OCI-LY7 (cell line): ENCODE data around the gene PAK6. TPM values are rescaled to one million over a fixed set of nuclear protein-coding genes. Genes with fewer than 3 reads are reported as not detected.
A peak's percentile ranks its signal among the peaks of the same experiment; 100 is the strongest.

Experiments used
- BruUV-seq: library from RNA; stranded (reverse); fragments of 400-500 nt; replicated peaks from 2 replicates; lab custom pipeline; 2021; lab: Mats Ljungman, UMichigan
- CTCF ChIA-PET: fragments of 300-600 bp; sonication (Branson Sonifier 250); formaldehyde crosslinking; loops from one replicate; lab custom pipeline; 2022; ENCODE audit warnings: antibody characterized with exemption; ENCODE audit not compliant: unreplicated experiment; lab: Charles Lee
- POLR2A ChIA-PET: fragments of 300-600 bp; sonication (Branson Sonifier 250); formaldehyde crosslinking; loops from one replicate; lab custom pipeline; 2022; ENCODE audit warnings: antibody characterized with exemption; lab: Charles Lee
- DNase-seq: peaks from one replicate; pipeline ENCODE4 v3.0.0-alpha.2; 2015; ENCODE audit warnings: low spot score
- H2AFZ ChIP-seq: fragments of 200-600 bp; sonication (generic), shearing (Covaris generic); 2 replicates; pipeline ENCODE4 v1.6.1; 2014; ENCODE audit warnings: mild to moderate bottlenecking, antibody characterized with exemption, low read length, moderate library complexity
- H3K27ac ChIP-seq: fragments of 200-600 bp; sonication (generic); 2 replicates; pipeline ENCODE4 v1.5.1; 2014; ENCODE audit warnings: mixed run types, low read depth, mild to moderate bottlenecking, moderate library complexity, low read length, inconsistent platforms; ENCODE audit not compliant: poor library complexity, severe bottlenecking
- H3K36me3 ChIP-seq: fragments of 200-600 bp; sonication (generic); 2 replicates; pipeline ENCODE4 v1.6.1; 2014; ENCODE audit warnings: mild to moderate bottlenecking, antibody characterized with exemption, low read length, moderate library complexity, mixed read lengths; ENCODE audit not compliant: insufficient read depth
- H3K4me1 ChIP-seq: fragments of 200-600 bp; sonication (generic); 2 replicates; pipeline ENCODE4 v1.5.1; 2014; ENCODE audit warnings: mild to moderate bottlenecking, low read length; ENCODE audit not compliant: insufficient read depth, poor library complexity, severe bottlenecking
- H3K4me2 ChIP-seq: fragments of 200-600 bp; sonication (generic); 2 replicates; pipeline ENCODE4 v1.6.1; 2014; ENCODE audit warnings: mild to moderate bottlenecking, low read length
- H3K4me3 ChIP-seq: fragments of 200-600 bp; sonication (generic); 2 replicates; pipeline ENCODE4 v1.5.1; 2014; ENCODE audit warnings: mild to moderate bottlenecking, low read depth, low read length; ENCODE audit not compliant: poor library complexity, severe bottlenecking
- H3K79me2 ChIP-seq: fragments of 200-600 bp; sonication (generic); 2 replicates; pipeline ENCODE4 v1.6.1; 2016; ENCODE audit warnings: low read depth, mild to moderate bottlenecking, low read length, moderate library complexity, mixed read lengths; ENCODE audit not compliant: insufficient read depth
- H3K9me2 ChIP-seq: fragments of 200-600 bp; sonication (generic); 2 replicates; pipeline ENCODE4 v1.6.1; 2016; ENCODE audit warnings: mild to moderate bottlenecking, low read length, mixed read lengths; ENCODE audit not compliant: insufficient read depth
- H3K9me3 ChIP-seq: fragments of 200-600 bp; sonication (generic); 2 replicates; pipeline ENCODE4 v1.6.1; 2014; ENCODE audit warnings: mild to moderate bottlenecking, mixed run types, low read length, mixed read lengths
- H4K20me1 ChIP-seq: fragments of 200-600 bp; sonication (generic); 2 replicates; pipeline ENCODE4 v1.6.1; 2014; ENCODE audit warnings: mild to moderate bottlenecking, antibody characterized with exemption, low read length, moderate library complexity, mixed read lengths; ENCODE audit not compliant: insufficient read depth
- CTCF ChIP-seq: fragments of 200-600 bp; sonication (generic); conservative IDR thresholded peaks from 2 replicates; pipeline ENCODE4 v1.5.1; 2014; ENCODE audit warnings: mild to moderate bottlenecking, antibody characterized with exemption, low read length, moderate library complexity, mixed read lengths
- EZH2phosphoT487 ChIP-seq: fragments of 200-600 bp; sonication (generic); IDR thresholded peaks from 2 replicates; pipeline ENCODE4 v1.6.1; 2018; ENCODE audit warnings: low read depth, borderline replicate concordance, mild to moderate bottlenecking, mixed run types, antibody characterized with exemption, low read length, moderate library complexity, mixed read lengths
- intact Hi-C: fragments of 100-400 bp; cut with micrococcal nuclease; formaldehyde crosslinking; loops from one replicate; pipeline ENCODE4 v1.10.0; 2022; ENCODE audit not compliant: unreplicated experiment
- total RNA-seq, 2 experiments: library from RNA; depleted of rRNA in 1 of 2; stranded (reverse); fragments of >200 nt in 1 of 2; shearing (Covaris generic) in 1 of 2; gene quantifications; 2 replicates each; pipeline ENCODE4 v1.2.3, GENCODE V29; 2014 to 2022

PAK6 gene
- total RNA-seq, 2 experiments from 2014 or later = 0.03 TPM; not detected in 1

DNA sequence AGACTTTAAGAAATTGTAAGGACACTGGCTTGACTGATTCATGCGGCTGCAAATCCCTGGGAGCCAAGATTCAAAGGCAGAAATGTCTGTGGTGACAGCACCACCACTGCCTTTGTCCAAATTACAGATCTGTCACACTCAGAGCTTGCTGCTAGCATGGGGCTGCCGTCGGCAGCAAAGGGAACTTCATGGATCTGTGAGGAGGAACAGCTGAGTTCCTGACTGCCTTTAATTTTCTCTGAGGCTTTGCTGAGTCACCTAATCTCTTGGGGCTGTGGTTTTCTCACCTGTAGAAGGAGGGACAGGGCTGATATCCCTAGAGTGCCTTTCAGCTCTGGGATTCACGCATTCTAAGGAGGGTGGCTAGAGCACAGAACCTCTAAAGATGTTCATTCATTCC, 4.1 kb upstream of the PAK6 start:
- Histone ChIP-seq H3K9me2 (no peaks in the 10 kb centered on the region), H3K79me2 (no peaks in the 10 kb centered on the region), H3K4me3 (no peak overlapping the region), H3K4me1 (peaks cover 25% of the 10 kb centered on the region), H3K36me3 (peaks cover 32% of the 10 kb centered on the region), H3K4me2 (peak overlapping the region; percentile 13; the same call in 1 of the 2 replicates), H3K27ac (no peak overlapping the region), H4K20me1 (no peaks in the 10 kb centered on the region), H3K9me3 (no peaks in the 10 kb centered on the region), H2AFZ (no peak overlapping the region)
- TF ChIP-seq CTCF (no peak), EZH2phosphoT487 (no peak)
- intact Hi-C loops = no loop called here
- CTCF ChIA-PET = no interaction called here
- BruUV-seq = no TSS peak
- POLR2A ChIA-PET = no interaction called here
- DNase-seq = no peak

DNA sequence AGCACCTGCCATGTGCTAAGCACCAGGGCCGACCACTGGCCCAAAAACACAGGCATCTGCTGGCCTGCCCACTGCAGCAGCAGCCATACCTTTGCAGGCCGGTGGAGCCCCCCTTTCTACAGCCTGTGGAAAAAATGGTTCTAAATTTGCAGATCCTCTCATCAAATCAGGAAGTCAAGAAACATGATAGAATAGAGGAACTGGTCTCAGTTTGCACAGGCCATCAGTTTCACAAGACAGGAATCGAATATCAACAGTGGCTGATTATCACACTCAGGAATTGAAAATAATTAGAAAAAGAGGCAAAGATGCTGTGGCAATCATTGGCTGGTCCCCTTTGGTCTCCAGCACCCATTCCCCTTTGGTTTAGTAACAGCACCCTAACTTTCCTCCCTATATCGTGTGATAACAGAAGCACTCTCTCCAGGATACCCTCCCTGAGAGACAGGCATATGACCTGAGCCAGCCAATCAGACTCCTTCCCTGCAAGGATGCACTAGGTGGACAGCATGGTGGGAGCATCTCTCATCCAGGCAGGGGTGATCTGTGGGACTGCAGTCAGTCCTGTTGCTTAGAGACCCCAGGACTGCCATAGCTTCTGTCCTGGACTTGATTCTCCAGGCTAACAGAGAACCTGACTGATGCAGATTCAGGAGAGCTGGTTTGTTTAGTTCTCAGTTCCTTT, 3.5 kb upstream of the PAK6 start:
- H3K4me3 ChIP-seq = no peak overlapping the region
- no TSS peak for BruUV-seq
- ChIA-PET CTCF (no interaction called here), POLR2A (no interaction called here)
- H3K36me3 ChIP-seq = peaks cover 28% of the 10 kb centered on the region; the same call in 1 of the 2 replicates
- no peaks in the 10 kb centered on the region for H4K20me1 ChIP-seq
- TF ChIP-seq EZH2phosphoT487 (no peak), CTCF (no peak)
- peak overlapping the region; percentile 13; the same call in 1 of the 2 replicates for H3K4me2 ChIP-seq
- H2AFZ ChIP-seq = no peak overlapping the region
- H3K27ac ChIP-seq = no peak overlapping the region
- H3K9me2 ChIP-seq = no peaks in the 10 kb centered on the region
- H3K9me3 ChIP-seq = no peaks in the 10 kb centered on the region
- H3K79me2 ChIP-seq = no peaks in the 10 kb centered on the region
- peak; percentile 14 for DNase-seq
- peaks cover 25% of the 10 kb centered on the region for H3K4me1 ChIP-seq
- intact Hi-C loops = no loop called here

- ChIA-PET POLR2A (no interaction called here), CTCF (no interaction called here)
- peak overlapping the region; percentile 42; the same call in 1 of the 2 replicates for H3K4me2 ChIP-seq
- H3K9me3 ChIP-seq = no peaks in the 10 kb centered on the region
- no peaks in the 10 kb centered on the region for H3K79me2 ChIP-seq
- H3K4me3 ChIP-seq = peak overlapping the region; percentile 7
- peaks cover 25% of the 10 kb centered on the region for H3K4me1 ChIP-seq
- intact Hi-C loops = no loop called here
- H3K27ac ChIP-seq = no peak overlapping the region
- H3K9me2 ChIP-seq = no peaks in the 10 kb centered on the region
- no peak for DNase-seq
- no TSS peak for BruUV-seq
- no peaks in the 10 kb centered on the region for H4K20me1 ChIP-seq
- no peak overlapping the region for H2AFZ ChIP-seq
- H3K36me3 ChIP-seq = no peaks in the 10 kb centered on the region
- TF ChIP-seq EZH2phosphoT487 (no peak), CTCF (no peak)
Measured at GRCh38 chr15:40239404-40239692, 485 bp downstream of the PAK6 start.
